Measurements from ENCODE around the gene ATP8B2. TPM values are rescaled to one million over a fixed set of nuclear protein-coding genes. Genes with fewer than 3 reads are reported as not detected.
A peak's percentile ranks its signal among the peaks of the same experiment; 100 is the strongest.
"Not testable (repeated sequence)": the region's sequence is repeated elsewhere in the genome, so short reads cannot be mapped to it uniquely, and the experiment has no call there.

The ATP8B2 gene
- total RNA-seq, 1 experiment from 2014 or later: 14.5 TPM

GRCh38 chr1:154321609-154321934, 3.8 kb upstream of the ATP8B2 start:
- DNase-seq (ENCODE audit: extremely low read depth, low read depth): not testable (repeated sequence)

GRCh38 chr1:154323493-154323892, 1.8 kb upstream of the ATP8B2 start:
- DNase-seq (ENCODE audit: extremely low read depth, low read depth): no peak

DNA sequence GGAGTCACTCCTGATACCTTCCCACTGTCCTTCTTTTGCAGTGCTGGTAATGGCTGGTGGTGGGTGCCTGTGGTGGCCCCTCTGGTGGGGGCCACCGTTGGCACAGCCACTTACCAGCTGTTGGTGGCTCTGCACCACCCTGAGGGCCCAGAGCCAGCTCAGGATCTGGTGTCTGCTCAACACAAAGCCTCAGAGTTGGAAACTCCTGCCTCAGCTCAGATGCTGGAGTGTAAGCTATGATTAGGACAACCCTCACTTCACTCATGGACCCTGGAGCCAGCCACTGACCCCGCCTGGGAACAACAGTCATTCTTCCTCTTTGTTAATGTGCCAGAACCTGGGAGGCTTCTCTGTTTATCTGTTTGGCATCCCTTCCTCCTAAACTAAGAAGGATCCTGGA, 1.1 kb upstream of the ATP8B2 start:
- no peak for DNase-seq (ENCODE audit: extremely low read depth, low read depth)

- peak; percentile 63 for DNase-seq (ENCODE audit: extremely low read depth, low read depth)
Observed at GRCh38 chr1:154325583-154326545, 539 bp downstream of the ATP8B2 start.

DNA sequence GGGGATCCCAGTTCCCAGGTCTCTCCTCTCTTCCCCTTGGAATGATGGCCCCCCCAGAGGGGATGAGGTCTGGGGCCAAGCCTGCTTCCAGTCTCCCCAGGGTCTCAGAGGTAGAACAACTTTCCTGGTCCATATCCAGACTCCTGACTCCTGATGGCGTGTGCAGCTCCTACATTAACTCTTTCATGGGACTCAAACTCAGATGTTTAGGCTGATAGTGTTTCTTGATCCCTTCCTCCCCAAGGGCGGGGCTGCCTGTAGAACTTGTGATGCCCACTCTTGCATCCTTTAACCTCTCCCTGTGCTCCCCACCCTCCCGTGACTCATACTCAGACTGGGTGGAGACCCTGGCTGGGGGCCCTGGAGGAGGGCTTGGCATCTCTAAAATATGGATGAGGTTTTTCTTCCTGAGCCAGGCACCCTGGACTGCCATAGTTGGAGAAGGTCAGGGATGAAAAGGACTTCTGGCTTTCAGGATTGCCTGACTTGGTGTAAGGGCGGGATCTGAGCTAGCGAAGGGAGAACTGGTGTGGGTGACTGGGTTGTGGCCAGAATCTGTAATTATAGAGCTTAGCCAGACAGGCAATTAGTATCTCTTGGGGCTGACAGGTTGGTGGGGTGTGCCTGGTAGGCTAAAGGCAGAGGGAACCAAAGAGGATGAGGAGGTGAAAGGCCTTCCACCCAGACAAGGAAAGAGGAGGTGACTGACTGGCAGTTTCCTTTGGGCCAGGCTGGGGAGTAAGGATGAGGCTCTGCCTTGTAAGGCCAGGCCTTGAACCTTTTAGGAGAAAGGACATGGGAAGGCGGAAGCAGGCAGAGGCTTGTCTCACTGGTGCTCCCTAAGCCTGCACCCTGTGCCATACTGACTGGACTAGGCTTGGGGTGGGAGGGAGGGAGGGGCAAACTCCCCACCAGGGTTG, 1.5 kb downstream of the ATP8B2 start:
- no peak for DNase-seq (ENCODE audit: extremely low read depth, low read depth)

DNA sequence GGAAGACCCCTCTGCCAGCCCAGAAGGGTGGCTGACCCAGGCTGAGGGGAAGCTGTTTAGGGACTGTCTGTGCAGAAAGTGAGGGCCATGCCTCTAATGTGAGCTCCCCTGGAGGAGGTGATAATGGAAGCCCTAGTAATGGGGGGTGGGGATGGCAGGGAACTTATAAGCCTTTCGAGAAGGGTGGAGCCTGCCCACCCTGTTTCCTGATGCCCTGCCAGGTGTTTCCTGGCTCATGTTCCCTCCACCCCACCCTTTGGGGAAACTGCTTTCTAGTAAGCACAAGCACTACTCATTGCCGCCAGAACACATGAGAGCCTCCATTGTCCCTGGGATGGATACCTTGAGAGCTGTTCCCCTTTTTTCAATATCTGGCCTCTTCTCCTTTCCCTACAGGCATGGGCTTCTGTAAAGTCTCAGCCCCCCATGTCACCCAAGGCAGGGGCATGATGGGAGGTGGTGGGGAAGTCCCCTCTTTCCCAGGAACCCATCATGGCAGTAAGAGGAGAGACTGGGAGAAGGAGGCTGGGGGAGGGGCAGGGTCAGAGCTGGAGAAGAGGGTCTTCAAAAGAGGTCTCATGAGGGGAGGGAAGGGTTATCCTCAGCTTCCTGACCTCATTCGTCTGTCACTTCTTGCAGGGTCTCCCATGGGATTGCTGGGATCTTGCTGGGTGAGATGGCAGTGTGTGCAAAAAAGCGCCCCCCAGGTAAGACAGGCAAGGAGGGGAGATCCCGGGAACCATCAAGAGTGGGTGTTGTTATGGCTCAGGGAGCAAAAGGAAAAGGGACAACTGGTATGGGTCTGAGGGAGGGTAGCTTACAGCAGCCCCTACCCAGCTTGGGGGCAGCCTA, 2.4 kb downstream of the ATP8B2 start:
- no peak for DNase-seq (ENCODE audit: extremely low read depth, low read depth)

DNA sequence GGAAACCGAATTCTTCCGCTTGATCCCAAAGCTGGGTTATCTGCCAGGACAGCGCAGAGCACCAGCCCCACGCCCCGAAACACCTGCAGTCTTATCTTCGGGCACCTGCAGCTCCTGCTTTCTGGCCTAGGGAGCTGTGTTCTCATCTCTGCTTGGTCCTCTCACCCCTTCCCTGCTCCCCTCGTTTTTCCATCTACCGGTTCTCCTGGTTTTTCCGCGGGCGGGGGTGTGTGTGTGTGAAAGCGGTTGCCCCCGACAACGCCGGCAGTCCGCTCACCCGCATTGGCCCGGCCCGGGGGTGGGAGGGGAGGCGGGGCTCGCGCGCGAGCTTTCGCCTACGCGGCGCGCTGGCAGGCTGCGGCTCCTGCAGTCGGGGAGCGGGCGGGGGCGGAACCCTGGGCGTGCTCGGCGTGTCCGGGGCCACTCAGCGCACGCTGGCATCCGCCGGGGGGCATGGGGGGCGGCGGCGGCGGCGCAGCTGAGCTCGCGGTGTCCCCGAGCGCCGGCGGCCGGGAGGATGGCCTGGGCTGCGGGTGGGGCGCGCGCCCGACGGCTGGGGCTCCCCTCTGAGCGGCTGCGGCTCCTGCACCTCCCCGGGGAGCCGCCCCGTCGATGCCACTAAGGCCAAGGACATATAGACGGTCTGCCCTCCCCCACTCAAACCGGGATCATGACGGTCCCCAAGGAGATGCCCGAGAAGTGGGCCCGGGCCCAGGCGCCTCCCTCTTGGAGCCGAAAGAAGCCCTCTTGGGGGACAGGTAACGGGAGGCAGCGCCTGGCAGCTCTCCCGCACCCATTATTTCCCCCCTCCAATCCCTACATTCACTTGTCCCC, 3.2 kb downstream of the ATP8B2 start:
- no peak for DNase-seq (ENCODE audit: extremely low read depth, low read depth)

- DNase-seq (ENCODE audit: extremely low read depth, low read depth): no peak
Observed at GRCh38 chr1:154329152-154329521, 3.8 kb downstream of the ATP8B2 start.

DNA sequence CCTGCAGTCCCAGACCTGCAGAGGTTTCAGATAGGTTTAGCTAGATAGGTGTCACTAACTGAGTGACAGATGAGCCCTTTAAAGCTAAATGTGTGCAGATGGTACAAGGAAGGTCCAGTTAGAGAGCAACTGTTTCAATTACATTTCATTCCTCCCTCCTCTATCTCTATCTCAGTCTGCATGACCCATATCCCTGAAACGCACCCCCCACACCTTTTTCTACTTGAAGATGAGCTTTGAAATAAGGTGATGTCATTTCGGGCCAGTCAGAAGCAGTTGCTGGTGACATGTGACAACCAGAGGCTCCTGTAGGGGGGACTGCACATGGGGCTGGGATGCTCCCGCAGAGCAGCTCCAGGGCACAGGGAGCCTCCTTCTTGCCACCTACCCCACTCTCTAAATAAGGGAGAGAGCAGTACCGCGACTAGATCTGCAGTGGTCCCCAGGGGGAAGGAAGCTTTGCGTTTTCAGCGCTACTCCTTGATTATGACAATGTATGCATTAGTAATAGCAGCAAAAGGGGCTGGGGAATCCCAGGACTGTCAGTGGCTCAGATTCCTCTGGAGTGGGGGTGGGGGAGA, 4.3 kb downstream of the ATP8B2 start:
- no peak for DNase-seq (ENCODE audit: extremely low read depth, low read depth)

- DNase-seq (ENCODE audit: extremely low read depth, low read depth): no peak
Observed at GRCh38 chr1:154330669-154331068, 5.3 kb downstream of the ATP8B2 start.

GRCh38 chr1:154334079-154335024, 9.0 kb downstream of the ATP8B2 start:
- no peak for DNase-seq (ENCODE audit: extremely low read depth, low read depth)

DNA sequence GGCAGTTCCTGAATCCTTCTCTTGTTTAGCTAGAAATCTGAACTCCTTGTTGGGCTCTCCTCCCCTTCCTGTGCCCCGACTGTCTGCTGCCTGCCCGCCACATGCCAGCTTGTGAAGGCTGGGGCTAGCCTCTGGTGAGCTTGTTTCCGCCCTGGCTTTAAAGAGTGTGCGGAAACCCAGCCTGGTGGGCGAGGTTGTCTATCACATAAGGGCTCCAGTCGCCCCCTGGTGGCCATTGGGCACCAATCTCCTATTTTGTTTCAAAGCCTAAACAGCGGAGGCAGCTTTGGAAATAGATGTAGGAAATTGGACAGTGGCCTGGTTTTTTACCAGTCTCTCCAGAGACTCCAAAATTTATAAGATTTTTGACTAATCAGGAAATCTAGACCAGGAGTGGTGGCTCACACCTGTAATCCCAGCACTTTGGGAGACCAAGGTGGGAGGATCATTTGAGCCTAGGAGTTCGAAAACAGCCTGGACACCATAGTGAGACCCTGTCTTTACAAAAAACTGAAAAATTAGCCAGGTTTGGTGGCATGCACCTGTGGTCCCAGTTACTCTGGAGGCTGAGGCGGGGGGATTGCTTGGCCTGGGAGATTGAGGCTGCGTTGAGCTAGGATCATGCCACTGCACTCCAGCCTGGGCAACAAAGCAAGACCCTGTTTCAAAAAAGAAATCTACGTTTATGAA, 9.8 kb downstream of the ATP8B2 start:
- peak; percentile 87 for DNase-seq (ENCODE audit: extremely low read depth, low read depth)

GRCh38 chr1:154337253-154337894, 12.0 kb downstream of the ATP8B2 start:
- no peak for DNase-seq (ENCODE audit: extremely low read depth, low read depth)

GRCh38 chr1:154338875-154339274, 13.6 kb downstream of the ATP8B2 start:
- no peak for DNase-seq (ENCODE audit: extremely low read depth, low read depth)

DNA sequence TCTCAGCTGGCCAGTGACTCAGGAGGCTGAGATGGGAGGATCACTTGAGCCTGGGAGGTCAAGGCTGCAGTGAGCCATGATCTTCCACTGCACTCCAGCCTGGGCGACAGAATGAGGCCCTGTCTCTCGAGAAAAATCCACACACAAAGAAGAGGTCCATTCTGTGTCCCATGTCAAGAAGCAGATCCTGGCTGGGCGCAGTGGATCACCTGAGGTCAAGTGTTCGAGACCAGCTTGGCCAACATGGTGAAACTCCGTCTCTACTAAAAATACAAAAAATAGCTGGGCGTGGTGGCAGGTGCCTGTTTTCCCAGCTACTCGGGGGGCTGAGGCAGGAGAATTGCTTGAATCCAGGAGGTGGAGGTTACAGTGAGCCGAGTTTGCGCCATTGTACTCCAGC, 16.0 kb downstream of the ATP8B2 start:
- DNase-seq (ENCODE audit: extremely low read depth, low read depth): not testable (repeated sequence)

GRCh38 chr1:154342132-154342531, 16.8 kb downstream of the ATP8B2 start:
- no peak for DNase-seq (ENCODE audit: extremely low read depth, low read depth)

DNA sequence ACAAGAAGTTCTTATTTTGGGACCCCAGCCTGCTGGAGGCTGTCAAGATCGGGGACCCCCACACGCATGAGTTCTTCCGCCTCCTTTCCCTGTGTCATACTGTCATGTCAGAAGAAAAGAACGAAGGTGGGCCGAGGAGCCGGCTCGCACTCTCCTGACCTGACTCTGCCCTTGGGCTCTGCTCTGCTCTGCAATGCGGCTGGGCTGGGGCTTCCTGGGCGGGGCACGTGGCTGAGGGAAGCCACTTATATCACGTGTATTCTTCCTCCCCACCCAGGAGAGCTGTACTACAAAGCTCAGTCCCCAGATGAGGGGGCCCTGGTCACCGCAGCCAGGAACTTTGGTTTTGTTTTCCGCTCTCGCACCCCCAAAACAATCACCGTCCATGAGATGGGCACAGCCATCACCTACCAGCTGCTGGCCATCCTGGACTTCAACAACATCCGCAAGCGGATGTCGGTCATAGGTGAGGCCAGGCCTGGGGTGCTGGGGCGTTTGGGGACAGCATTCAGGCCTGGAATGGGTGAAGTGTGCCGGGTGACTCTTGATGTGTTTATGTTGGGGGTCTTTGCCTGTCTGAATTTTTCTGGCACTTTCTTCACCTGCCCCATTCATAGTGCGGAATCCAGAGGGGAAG, 17.6 kb downstream of the ATP8B2 start:
- no peak for DNase-seq (ENCODE audit: extremely low read depth, low read depth)

Data from NCI-H460 (cell line).